GM12873 (cell line): ENCODE data around the gene CDH4.

ENCODE experiments used
- TF ChIP-seq, protein P1 (sequence below): IDR thresholded peaks from 2 replicates; pipeline ENCODE4 v1.5.1; 2012; ENCODE audit warnings: low read depth, mild to moderate bottlenecking, moderate library complexity, low read length, control low read depth; ENCODE audit not compliant: insufficient read depth; ENCODE audit errors: missing control alignments

CDH4 gene

DNA sequence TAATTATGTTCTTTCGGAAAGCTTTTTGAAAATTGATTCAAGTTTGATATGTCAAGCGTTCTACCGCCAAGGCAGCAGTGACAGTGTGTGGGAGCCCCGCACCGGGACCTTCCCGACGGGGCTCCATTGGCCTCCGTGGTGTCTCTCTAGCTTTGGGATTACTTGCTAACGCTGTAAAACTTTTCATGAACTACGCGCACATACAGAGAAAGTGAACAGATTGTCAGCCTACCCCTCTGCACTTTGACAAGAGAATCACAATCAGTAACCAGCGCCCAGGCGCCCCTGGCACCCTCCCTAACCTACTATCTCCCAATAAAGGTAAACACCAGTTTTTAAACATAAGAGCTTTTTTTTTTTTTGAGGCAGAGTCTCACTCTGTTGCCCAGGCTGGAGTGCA lies 274.8 kb downstream of the CDH4 start:
- TF ChIP-seq, protein P1, sequence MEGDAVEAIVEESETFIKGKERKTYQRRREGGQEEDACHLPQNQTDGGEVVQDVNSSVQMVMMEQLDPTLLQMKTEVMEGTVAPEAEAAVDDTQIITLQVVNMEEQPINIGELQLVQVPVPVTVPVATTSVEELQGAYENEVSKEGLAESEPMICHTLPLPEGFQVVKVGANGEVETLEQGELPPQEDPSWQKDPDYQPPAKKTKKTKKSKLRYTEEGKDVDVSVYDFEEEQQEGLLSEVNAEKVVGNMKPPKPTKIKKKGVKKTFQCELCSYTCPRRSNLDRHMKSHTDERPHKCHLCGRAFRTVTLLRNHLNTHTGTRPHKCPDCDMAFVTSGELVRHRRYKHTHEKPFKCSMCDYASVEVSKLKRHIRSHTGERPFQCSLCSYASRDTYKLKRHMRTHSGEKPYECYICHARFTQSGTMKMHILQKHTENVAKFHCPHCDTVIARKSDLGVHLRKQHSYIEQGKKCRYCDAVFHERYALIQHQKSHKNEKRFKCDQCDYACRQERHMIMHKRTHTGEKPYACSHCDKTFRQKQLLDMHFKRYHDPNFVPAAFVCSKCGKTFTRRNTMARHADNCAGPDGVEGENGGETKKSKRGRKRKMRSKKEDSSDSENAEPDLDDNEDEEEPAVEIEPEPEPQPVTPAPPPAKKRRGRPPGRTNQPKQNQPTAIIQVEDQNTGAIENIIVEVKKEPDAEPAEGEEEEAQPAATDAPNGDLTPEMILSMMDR = no peak

DNA sequence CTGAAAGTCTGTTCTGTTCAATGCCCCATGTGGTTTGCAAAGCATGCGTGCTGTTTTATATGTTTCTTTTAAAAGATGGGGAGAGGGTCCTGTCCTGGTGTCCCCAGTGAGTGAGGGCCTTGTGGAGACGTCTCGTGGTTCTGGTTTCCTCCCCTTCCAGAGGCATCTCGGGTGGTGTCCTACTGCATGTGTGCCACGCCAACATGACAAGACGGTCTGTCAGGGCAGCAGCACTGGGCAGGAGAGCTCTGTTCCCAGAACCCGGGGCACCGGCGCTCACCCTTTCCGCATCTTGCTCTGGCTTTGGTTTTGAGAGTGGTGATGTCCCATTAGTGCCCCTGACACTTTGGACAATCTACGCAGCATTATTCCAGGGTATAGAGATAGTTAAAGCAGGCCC lies 275.6 kb downstream of the CDH4 start:
- TF ChIP-seq, protein P1 = no peak

DNA sequence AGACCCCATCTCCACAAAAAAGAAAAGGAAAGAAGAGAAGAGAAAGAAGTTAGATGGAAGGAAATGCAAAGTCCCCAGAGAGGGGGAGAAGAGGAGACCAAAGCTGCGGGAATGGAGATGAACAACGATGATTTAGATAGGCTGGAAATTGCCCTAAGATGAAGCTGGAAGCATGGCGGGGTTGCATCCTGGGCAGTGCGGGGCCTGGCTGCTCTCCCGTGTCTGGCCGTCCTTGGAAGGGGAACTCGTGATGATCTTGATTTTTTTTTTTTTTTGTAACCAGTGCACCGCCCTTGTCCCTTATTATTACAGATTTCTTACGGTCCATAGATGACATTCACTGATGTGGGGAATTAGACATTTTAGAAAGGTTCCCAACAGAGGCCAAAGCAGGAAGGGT lies 276.5 kb downstream of the CDH4 start:
- TF ChIP-seq, protein P1 = no peak

DNA sequence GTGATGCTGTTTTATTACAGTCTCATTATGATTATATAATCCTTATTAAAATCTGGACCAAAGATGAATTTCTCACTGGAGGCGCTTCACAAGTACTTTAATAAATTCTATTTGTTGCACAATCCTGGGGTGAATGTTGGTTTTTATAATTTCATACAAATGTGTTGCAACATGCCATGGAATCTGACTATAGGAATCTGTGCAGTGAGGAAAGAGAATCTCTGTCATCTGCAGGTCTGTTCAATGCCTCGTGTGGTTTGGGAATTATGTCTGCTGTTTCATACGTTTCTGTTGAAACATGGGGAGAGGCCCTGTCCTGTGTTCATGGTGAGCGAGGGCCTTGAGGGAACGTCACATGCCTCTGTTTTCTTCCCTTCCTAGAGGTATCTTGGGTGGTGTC lies 277.3 kb downstream of the CDH4 start:
- TF ChIP-seq, protein P1 = no peak

DNA sequence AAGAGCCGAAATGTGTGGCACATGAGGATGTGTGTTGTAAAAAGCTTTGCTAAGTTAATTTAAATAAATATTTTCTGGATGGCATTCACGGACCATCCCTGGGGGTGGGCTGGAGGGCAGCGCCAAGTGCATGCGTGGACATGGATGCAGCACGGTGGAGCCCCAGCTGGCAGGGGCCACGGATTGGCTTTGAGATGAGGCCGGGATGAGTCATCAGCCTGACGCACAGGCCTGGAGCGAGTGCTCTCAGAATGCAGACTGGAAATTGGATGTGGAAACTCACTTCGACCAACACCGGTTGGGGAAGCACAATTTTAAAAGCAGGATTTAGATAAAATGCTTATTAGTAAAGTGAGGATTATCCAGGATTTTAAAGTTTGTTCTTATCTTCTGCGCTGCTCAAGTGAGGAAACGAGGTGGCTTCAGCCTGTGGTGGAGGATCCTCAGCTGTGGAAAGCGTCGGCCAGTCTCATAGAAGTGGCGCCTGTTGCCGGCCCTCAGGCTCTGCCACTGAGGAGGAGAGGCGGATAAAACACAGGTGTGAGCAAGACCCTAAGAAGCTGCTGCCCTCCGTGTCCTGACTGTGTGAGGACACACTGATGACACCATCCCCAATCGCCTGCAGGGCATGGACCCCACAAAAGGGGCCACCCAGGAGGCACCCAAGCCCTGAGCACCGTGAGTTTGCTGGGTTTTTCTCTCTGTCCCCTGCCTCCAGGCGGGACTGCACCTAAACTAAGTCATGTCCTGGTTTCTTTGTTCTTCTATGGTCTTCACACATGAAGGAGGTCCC lies 279.7 kb downstream of the CDH4 start:
- TF ChIP-seq, protein P1 = no peak

DNA sequence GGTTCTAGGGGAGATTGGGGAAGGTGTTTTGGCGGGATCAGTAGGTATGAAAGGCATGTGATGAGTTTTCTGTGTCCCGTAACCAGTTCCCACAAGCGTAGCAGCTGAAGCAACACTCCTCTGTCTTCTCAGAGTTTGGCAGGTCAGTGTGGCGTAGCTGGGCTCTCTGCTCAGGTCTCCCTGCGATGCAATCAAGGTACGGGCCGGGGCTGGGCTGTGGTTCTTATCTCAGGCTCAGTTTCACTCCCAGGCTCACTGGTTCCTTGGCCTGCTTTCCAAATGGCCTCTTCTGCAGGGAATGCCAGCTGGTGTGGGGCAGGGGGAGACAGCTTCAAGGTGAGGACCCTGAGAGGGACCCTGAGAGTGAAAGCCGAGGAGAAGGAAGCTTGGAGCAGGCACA lies 280.7 kb downstream of the CDH4 start:
- TF ChIP-seq, protein P1 = no peak

DNA sequence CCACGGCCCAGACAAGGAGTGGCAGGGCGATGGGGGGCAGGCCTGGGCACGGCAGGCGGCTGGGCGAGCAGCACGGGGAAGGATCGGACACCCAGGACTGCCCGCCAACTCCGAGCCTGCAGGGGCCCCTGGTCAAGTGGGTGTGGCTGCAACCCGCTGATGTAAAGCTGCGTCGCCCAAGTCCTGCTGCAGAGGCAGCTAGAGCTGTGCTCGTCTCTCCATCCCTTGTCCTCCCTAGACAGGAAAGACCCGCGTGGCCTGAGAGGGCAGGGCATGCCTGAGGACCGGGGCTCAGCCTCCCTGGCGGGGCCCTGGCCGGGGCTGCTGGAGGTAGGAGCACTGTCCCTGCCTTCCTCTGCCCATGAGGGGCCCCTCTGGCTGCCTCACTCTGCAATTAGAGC lies 281.2 kb downstream of the CDH4 start:
- TF ChIP-seq, protein P1 = no peak
